HG03432 (cell line): ENCODE results near the gene TRPC4AP.
"Not testable (repeated sequence)": the region's sequence is repeated elsewhere in the genome, so short reads cannot be mapped to it uniquely, and the experiment has no call there.

Experiments used
- ATAC-seq: cut with Tn5 transposase; IDR thresholded peaks from one replicate; pipeline ENCODE4 v1.9.1; 2021; ENCODE audit warnings: mild to moderate bottlenecking, moderate library complexity; ENCODE audit not compliant: unreplicated experiment

Gene TRPC4AP, protein sequence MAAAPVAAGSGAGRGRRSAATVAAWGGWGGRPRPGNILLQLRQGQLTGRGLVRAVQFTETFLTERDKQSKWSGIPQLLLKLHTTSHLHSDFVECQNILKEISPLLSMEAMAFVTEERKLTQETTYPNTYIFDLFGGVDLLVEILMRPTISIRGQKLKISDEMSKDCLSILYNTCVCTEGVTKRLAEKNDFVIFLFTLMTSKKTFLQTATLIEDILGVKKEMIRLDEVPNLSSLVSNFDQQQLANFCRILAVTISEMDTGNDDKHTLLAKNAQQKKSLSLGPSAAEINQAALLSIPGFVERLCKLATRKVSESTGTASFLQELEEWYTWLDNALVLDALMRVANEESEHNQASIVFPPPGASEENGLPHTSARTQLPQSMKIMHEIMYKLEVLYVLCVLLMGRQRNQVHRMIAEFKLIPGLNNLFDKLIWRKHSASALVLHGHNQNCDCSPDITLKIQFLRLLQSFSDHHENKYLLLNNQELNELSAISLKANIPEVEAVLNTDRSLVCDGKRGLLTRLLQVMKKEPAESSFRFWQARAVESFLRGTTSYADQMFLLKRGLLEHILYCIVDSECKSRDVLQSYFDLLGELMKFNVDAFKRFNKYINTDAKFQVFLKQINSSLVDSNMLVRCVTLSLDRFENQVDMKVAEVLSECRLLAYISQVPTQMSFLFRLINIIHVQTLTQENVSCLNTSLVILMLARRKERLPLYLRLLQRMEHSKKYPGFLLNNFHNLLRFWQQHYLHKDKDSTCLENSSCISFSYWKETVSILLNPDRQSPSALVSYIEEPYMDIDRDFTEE

GRCh38 chr20:35092524-35093266, at the start of gene TRPC4AP:
Gene TRPC4AP, minus strand, starts transcription at chr20:35092807. Its CDS starts 26 bp downstream, at chr20:35092781.
- ATAC-seq = peak; percentile 97

- no peak for ATAC-seq
Measured at GRCh38 chr20:35135867-35136586, 43.4 kb upstream of the TRPC4AP start.

GRCh38 chr20:35134880-35135279, 42.3 kb upstream of the TRPC4AP start:
- no peak for ATAC-seq

- ATAC-seq = no peak
Measured at GRCh38 chr20:35134472-35134871, 41.9 kb upstream of the TRPC4AP start.

- ATAC-seq = no peak
Measured at GRCh38 chr20:35133735-35134134, 41.1 kb upstream of the TRPC4AP start.

DNA sequence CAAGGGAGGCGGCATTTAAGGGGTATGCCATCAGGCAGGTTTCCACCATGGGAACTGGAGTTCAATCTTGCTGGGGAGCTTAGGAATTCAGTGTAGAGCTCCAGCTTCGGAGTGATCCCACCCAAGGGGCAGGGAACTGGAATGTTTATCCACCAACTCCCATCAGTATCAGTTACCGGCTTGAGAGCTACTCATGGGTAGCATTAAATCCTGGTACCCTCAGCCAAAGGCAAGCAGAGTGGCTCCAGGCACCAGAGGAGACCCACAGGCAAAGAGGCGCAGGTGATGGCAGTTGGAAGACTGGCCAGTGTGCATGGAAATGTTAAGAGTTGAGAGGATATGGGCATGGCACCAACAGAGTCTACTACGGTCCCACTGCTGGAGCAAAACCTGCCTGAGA, 40.4 kb upstream of the TRPC4AP start:
- ATAC-seq = no peak

GRCh38 chr20:35131934-35132333, 39.3 kb upstream of the TRPC4AP start:
- ATAC-seq = no peak

- ATAC-seq = no peak
Measured at GRCh38 chr20:35129647-35130069, 37.1 kb upstream of the TRPC4AP start.

DNA sequence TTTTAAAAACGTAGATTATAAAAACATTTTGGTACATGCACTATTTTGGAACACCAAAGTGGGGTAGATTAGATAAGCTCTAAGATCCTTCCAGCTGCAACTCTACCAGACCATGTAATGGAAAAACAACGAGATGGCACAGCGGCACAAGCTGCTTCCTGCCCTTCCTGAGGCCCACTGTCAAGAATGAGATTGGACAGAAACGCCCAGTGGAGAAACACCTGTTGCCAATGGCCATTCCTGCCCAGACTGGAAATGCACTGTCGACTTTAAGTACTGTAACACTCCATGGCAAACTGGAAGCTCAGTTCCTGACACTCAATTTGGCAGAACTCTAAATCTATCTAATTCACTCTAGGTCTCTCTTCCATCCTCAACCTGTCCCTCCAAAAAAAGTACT, 33.1 kb upstream of the TRPC4AP start:
- ATAC-seq = no peak

GRCh38 chr20:35122756-35123405, 30.3 kb upstream of the TRPC4AP start:
- no peak for ATAC-seq

DNA sequence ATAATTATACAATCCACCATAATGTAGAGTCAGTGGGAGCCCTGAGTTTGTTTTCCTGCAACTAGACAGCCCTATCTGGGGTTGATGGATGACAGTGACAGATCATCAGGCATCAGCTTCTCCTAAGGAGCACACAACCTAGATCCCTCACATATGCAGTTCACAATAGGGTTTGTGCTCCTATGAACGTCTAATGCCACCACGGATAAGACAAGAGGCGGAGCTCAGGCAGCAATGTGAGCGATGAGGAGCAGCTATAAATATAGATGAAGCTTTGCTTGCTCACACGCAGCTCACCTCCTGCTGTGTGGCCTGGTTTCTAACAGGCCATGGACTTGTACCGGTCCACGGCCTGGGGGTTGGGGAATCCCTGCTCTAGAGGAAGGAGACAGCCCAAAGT, 28.6 kb upstream of the TRPC4AP start:
- ATAC-seq = no peak

DNA sequence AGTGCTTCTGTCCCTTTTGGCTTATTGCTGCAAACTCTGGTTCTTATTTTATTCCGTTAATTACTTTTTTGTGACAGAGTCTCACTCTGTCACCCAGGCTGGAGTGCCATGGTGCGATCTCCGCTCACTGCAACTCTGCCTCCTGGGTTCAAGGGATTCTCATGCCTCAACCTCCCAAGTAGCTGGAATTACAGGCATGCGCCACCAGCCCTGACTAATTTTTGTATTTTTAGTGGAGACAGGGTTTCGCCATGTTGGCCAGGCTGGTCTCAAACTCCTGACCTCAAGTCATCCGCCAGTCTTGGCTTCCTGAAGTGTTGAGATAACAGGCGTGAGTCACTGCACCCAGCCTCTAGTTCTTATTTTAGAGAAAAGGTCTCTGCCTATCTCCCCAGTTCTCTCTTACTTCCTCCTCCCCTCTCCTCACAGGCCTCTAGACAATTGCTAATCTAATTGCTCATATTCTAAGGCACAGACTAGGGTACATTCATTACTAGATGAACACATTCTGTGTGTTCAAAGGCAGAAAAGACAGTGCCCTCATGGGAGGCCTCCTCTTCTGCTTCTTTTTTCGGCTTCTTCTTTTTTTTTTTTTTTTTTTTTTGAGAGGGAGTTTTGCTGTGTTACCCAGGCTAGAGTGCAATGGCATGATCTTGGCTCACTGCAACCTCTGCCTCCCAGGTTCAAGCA, 27.6 kb upstream of the TRPC4AP start:
- ATAC-seq = no peak

DNA sequence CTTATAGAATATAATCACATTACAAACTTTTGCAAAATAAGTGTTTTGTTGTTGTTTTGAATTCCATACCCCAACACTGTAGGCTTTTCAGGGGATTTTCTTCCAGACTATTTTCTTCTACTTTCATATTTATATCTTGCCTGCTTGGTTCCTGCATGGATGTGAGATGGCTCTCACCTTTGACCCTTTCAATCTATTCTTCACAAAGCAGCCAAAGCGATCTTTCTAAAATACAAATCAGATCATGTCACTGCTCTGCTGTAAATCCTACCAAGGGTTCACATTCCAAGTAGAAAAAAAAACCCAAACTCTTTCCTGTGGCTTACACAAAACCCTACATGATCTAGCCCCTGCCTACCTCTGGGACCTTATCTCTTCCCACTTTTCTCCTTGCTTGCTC, 25.0 kb upstream of the TRPC4AP start:
- no peak for ATAC-seq

DNA sequence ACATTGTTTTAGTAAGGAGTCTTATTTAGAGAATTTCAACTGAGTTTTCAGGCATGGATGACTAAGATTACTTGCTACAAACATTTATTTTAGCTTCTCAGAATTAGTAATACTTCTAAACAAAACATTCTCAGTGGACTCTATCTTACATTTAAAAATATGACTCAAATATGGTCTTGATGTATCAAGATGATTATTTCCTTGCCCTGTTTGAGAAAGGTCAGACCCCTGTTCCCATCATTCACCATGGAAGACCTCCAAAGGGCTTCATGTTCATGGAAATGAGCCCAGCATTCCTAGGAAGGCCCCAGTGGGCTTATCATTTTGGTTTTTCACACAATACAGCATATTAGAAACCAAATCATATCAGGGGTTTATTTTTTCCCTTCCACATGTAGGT, 24.6 kb upstream of the TRPC4AP start:
- ATAC-seq = no peak

GRCh38 chr20:35116258-35116657, 23.7 kb upstream of the TRPC4AP start:
- ATAC-seq = no peak

- ATAC-seq = no peak
Measured at GRCh38 chr20:35115606-35116005, 23.0 kb upstream of the TRPC4AP start.

DNA sequence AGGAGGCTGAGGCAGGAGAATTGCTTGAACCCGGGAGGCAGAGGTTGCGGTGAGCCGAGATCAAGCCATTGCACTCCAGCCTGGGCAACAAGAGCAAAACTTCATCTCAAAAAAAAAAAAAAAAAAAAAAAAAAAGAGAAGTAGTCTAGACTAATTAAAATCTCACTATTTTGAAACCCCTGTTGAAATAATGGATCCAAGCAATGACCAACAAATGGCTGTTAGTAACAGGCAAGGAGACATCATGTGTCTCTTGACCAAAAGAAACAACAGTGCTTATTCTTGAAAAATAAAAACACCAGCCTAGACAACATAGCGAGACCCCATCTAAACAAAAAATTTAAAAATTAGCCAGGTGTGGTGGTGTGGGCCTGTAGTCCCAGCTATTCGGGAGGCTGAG, 19.7 kb upstream of the TRPC4AP start:
- not testable (repeated sequence) for ATAC-seq

DNA sequence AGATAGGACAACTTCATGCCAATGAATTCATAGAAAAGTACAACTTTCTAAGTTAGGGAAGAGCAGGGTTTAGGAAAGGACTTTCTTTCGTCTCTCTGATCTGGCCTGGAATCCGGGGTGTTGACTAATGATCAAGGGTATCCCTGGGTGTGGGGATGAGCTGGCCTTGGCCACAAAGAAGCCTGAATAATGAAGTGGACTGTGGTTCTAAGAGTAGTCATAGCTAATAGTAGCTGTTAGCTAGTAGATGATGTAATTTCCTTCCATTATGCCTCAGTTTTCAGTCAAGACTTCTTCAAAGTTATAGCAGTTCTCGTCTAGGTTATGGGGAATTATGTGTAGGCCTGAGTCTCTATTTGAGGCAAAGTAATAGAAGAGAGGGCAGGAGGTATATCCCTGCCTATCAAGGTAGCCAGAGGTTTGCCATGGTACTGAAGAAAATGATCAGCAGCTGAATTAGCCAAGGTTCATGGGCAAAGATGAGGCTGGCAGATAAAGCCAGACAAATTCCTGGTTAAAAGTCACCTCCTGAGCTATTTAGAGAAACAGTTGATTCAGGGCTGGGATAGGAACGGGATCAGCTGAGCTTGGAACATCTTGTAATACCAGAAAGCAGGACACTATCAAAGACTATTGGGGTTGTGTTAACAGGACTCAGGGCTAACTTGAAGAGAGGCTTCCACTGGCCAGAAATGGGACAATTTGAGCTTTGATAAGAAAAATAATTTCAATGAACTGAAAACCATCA, 18.7 kb upstream of the TRPC4AP start:
- no peak for ATAC-seq

DNA sequence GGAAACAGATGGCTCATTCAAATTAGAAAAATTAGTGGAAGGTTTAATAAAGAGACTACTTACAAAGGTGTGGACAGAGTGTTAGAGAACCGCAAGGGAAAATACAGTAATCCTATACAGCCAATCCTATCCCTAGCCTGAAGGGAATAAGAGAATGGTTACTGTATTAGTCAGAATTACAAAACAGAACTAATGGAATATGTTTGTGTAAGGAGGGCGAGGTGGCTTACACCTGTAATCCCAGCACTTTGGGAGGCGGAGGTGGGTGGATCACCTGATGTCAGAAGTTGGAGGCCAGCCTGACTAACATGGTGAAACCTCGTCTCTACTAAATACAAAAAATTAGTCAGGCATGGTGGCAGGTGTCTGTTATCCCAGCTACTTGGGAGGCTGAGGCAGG, 16.3 kb upstream of the TRPC4AP start:
- no peak for ATAC-seq
